ENCODE measurements around the gene CNDP1.

CNDP1 gene

DNA sequence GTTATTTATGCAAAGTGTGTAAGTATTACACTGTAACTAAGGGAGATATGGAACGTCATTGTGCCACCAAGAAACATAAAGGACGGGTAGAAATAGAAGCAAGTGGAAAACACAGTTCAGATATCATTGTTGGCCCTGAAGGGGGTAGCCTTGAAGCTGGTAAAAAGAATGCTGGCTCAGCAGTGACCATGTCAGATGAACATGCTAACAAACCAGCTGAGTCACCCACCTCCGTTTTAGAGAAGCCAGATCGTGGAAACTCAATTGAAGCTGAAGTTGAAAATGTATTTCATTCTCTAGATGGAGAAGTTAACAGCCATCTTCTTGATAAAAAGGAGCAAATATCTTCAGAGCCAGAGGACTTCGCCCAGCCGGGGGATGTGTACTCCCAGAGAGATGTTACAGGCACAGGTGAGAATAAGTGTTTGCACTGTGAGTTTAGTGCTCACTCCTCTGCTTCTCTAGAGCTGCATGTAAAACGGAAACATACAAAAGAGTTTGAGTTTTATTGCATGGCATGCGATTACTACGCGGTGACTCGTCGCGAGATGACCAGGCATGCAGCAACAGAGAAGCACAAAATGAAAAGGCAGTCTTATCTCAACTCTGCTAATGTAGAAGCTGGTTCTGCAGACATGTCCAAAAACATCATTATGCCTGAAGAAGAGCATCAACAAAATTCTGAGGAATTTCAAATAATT lies 99.5 kb downstream of the CNDP1 start:
- TF ChIP-seq POLR2AphosphoS5 (IDR thresholded peaks at IDR 0.05; ENCODE audit: low read depth, low read length) (no peak), TAF1 (IDR thresholded peaks at IDR 0.05; ENCODE audit: borderline replicate concordance, insufficient read depth, low read length) (no peak), SIN3A (IDR thresholded peaks at IDR 0.05; ENCODE audit: borderline replicate concordance, insufficient read depth, low read length) (no peak), FOXP2 (optimal IDR thresholded peaks at IDR 0.05; ENCODE audit: borderline replicate concordance, extremely low read depth, extremely low read length, insufficient read depth) (no peak)
- TF ChIP-seq, protein P1, sequence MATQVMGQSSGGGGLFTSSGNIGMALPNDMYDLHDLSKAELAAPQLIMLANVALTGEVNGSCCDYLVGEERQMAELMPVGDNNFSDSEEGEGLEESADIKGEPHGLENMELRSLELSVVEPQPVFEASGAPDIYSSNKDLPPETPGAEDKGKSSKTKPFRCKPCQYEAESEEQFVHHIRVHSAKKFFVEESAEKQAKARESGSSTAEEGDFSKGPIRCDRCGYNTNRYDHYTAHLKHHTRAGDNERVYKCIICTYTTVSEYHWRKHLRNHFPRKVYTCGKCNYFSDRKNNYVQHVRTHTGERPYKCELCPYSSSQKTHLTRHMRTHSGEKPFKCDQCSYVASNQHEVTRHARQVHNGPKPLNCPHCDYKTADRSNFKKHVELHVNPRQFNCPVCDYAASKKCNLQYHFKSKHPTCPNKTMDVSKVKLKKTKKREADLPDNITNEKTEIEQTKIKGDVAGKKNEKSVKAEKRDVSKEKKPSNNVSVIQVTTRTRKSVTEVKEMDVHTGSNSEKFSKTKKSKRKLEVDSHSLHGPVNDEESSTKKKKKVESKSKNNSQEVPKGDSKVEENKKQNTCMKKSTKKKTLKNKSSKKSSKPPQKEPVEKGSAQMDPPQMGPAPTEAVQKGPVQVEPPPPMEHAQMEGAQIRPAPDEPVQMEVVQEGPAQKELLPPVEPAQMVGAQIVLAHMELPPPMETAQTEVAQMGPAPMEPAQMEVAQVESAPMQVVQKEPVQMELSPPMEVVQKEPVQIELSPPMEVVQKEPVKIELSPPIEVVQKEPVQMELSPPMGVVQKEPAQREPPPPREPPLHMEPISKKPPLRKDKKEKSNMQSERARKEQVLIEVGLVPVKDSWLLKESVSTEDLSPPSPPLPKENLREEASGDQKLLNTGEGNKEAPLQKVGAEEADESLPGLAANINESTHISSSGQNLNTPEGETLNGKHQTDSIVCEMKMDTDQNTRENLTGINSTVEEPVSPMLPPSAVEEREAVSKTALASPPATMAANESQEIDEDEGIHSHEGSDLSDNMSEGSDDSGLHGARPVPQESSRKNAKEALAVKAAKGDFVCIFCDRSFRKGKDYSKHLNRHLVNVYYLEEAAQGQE (IDR thresholded peaks at IDR 0.05; ENCODE audit: insufficient read depth in 1 of 2, low read depth in 2 of 2, low read length in 2 of 2), result no peak

DNA sequence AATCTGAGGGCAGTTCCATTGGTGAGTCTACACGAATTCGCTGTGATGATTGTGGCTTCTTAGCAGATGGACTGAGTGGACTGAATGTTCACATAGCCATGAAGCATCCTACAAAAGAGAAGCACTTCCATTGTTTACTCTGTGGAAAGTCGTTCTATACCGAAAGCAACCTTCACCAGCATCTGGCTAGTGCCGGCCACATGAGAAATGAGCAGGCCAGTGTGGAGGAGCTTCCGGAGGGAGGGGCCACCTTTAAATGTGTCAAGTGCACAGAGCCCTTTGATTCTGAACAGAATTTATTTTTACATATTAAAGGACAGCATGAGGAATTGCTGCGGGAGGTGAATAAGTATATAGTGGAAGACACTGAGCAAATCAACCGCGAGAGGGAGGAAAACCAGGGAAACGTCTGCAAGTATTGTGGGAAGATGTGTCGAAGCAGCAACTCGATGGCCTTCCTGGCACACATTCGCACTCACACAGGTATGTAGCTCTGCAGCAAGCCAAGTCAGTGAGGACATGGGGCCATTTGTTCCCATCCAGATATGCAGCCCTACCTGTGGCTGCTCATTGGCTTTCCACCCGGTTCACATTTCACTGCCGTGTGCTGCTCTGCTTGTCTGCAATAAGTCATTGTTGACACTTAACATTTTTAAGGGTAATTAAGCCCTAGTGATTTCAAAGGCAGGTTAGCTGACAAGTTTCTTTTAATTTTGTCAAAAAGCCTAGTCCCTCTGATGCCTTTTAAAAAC lies 101.1 kb downstream of the CNDP1 start:
- TF ChIP-seq FOXP2 (optimal IDR thresholded peaks at IDR 0.05; ENCODE audit: borderline replicate concordance, extremely low read depth, extremely low read length, insufficient read depth), result no peak
- TF ChIP-seq, protein P1 (IDR thresholded peaks at IDR 0.05; ENCODE audit: insufficient read depth in 1 of 2, low read depth in 2 of 2, low read length in 2 of 2), result no peak
- no peak for TF ChIP-seq TAF1 (IDR thresholded peaks at IDR 0.05; ENCODE audit: borderline replicate concordance, insufficient read depth, low read length)
- no peak for TF ChIP-seq POLR2AphosphoS5 (IDR thresholded peaks at IDR 0.05; ENCODE audit: low read depth, low read length)
- TF ChIP-seq SIN3A (IDR thresholded peaks at IDR 0.05; ENCODE audit: borderline replicate concordance, insufficient read depth, low read length), result no peak

Measured in PFSK-1 (cell line).